Loucy (cell line): ENCODE results near the gene ANKDD1B.

Experiments
- H2AFZ ChIP-seq: fragments of 200-600 bp; sonication (generic); 2 replicates; pipeline ENCODE4 v1.6.0; 2016; ENCODE audit warnings: antibody characterized with exemption, mild to moderate bottlenecking, low read length, moderate library complexity
- H3F3A ChIP-seq: fragments of 200-600 bp; 2 replicates; pipeline ENCODE4 v1.6.0; 2016; ENCODE audit warnings: antibody characterized with exemption, low read depth, mild to moderate bottlenecking
- H3K27me3 ChIP-seq: fragments of 200-600 bp; sonication (generic); 2 replicates; pipeline ENCODE4 v1.6.1; 2014; ENCODE audit warnings: low read length, mild to moderate bottlenecking; ENCODE audit not compliant: insufficient read depth, poor library complexity, severe bottlenecking
- H3K36me3 ChIP-seq: fragments of 200-600 bp; sonication (generic); 2 replicates; pipeline ENCODE4 v1.6.1; 2016; ENCODE audit warnings: low read length; ENCODE audit not compliant: insufficient read depth
- H3K4me1 ChIP-seq: fragments of 200-600 bp; sonication (generic); 2 replicates; pipeline ENCODE4 v1.5.1; 2014; ENCODE audit warnings: low read length, mild to moderate bottlenecking; ENCODE audit not compliant: insufficient read depth, poor library complexity, severe bottlenecking
- H3K4me2 ChIP-seq: fragments of 200-600 bp; sonication (generic); 2 replicates; pipeline ENCODE4 v1.6.0; 2014; ENCODE audit warnings: antibody characterized with exemption, low read length, low read depth, mild to moderate bottlenecking; ENCODE audit not compliant: poor library complexity, severe bottlenecking
- H3K4me3 ChIP-seq: fragments of 200-600 bp; sonication (generic); 2 replicates; pipeline ENCODE4 v1.5.1; 2014; ENCODE audit warnings: low read length, mild to moderate bottlenecking, mixed read lengths; ENCODE audit not compliant: poor library complexity, severe bottlenecking
- H3K79me2 ChIP-seq: fragments of 200-600 bp; sonication (generic); 2 replicates; pipeline ENCODE4 v1.6.1; 2014; ENCODE audit warnings: low read length; ENCODE audit not compliant: insufficient read depth
- H3K9ac ChIP-seq: fragments of 200-600 bp; sonication (generic); 2 replicates; pipeline ENCODE4 v1.6.0; 2014; ENCODE audit warnings: mild to moderate bottlenecking, low read depth, low read length, moderate library complexity; ENCODE audit not compliant: poor library complexity, severe bottlenecking
- H3K9me2 ChIP-seq: fragments of 200-600 bp; sonication (generic); replicated peaks from 2 replicates; pipeline ENCODE4 v1.6.1; 2016; ENCODE audit warnings: low read depth, low read length, mixed read lengths
- H3K9me3 ChIP-seq: fragments of 200-600 bp; sonication (generic); 2 replicates; pipeline ENCODE4 v1.6.1; 2014; ENCODE audit warnings: mild to moderate bottlenecking, antibody characterized with exemption, low read length, low read depth; ENCODE audit not compliant: insufficient read depth
- H4K20me1 ChIP-seq: fragments of 200-600 bp; sonication (generic); 2 replicates; pipeline ENCODE4 v1.6.0; 2014; ENCODE audit warnings: antibody characterized with exemption, low read length, mild to moderate bottlenecking; ENCODE audit not compliant: insufficient read depth, poor library complexity, severe bottlenecking
- CTCF ChIP-seq: fragments of 200-600 bp; sonication (generic); conservative IDR thresholded peaks from 2 replicates; pipeline ENCODE4 v1.5.1; 2014; ENCODE audit warnings: mild to moderate bottlenecking, antibody characterized with exemption, low read length
- EZH2phosphoT487 ChIP-seq: fragments of 200-600 bp; IDR thresholded peaks from 2 replicates; pipeline ENCODE4 v1.6.1; 2018; ENCODE audit warnings: antibody characterized with exemption, mild to moderate bottlenecking, moderate library complexity, borderline replicate concordance

Gene ANKDD1B

GRCh38 chr5:75601567-75601966, 9.7 kb upstream of the ANKDD1B start:
- H3K4me2 ChIP-seq = no peak overlapping the region
- no peaks in the 10 kb centered on the region for H3K79me2 ChIP-seq
- no peaks in the 10 kb centered on the region; the same call in 1 of the 2 replicates for H3K36me3 ChIP-seq
- H3K9ac ChIP-seq = no peak overlapping the region
- TF ChIP-seq CTCF (no peak), EZH2phosphoT487 (no peak)
- no peaks in the 10 kb centered on the region for H3K9me2 ChIP-seq
- H3K4me1 ChIP-seq = peaks cover 28% of the 10 kb centered on the region
- H3K27me3 ChIP-seq = no peaks in the 10 kb centered on the region
- no peak overlapping the region for H3K4me3 ChIP-seq
- no peaks in the 10 kb centered on the region for H3K9me3 ChIP-seq
- H4K20me1 ChIP-seq = no peaks in the 10 kb centered on the region
- H2AFZ ChIP-seq = no peak overlapping the region
- peaks cover 2% of the 10 kb centered on the region; the same call in 1 of the 2 replicates for H3F3A ChIP-seq

DNA sequence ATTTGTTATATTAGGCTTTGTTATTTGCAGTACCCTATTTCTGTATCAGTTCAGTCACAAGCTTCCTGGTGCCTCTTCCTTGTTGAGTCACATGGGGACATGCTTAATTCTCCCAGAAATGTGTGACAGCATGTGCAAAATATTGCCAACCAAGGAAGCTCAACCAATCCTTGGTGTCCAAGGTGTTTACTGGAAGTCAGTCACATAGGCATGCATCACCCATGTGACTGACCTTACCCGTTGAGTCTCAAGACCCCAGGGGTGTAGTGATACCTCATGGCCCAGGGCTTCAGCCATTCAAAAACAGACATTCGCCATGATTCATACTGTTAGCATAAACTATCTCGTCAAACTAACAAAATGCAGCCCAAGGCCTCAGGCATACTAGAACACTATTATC, 9.3 kb upstream of the ANKDD1B start:
- Histone ChIP-seq H3K4me1 (peaks cover 28% of the 10 kb centered on the region), H3F3A (peaks cover 2% of the 10 kb centered on the region; the same call in 1 of the 2 replicates), H3K9me3 (no peaks in the 10 kb centered on the region), H4K20me1 (no peaks in the 10 kb centered on the region), H3K9me2 (no peaks in the 10 kb centered on the region), H3K36me3 (no peaks in the 10 kb centered on the region), H3K27me3 (no peaks in the 10 kb centered on the region), H3K79me2 (no peaks in the 10 kb centered on the region), H2AFZ (no peak overlapping the region), H3K4me3 (no peak overlapping the region), H3K9ac (no peak overlapping the region), H3K4me2 (no peak overlapping the region)
- no peak for TF ChIP-seq EZH2phosphoT487
- TF ChIP-seq CTCF = no peak

- no peaks in the 10 kb centered on the region for H3K27me3 ChIP-seq
- TF ChIP-seq EZH2phosphoT487 = no peak
- TF ChIP-seq CTCF = no peak
- H3K9me2 ChIP-seq = no peaks in the 10 kb centered on the region
- H3K4me3 ChIP-seq = no peak overlapping the region
- H3K9ac ChIP-seq = no peak overlapping the region
- H3F3A ChIP-seq = peaks cover 2% of the 10 kb centered on the region; the same call in 1 of the 2 replicates
- H3K4me1 ChIP-seq = peaks cover 28% of the 10 kb centered on the region
- H3K36me3 ChIP-seq = no peaks in the 10 kb centered on the region
- H3K79me2 ChIP-seq = no peaks in the 10 kb centered on the region
- H2AFZ ChIP-seq = no peak overlapping the region
- no peak overlapping the region for H3K4me2 ChIP-seq
- H3K9me3 ChIP-seq = no peaks in the 10 kb centered on the region
- no peaks in the 10 kb centered on the region for H4K20me1 ChIP-seq
Measured at GRCh38 chr5:75603371-75603770, 7.9 kb upstream of the ANKDD1B start.
